H1 (cell line): ENCODE measurements around the gene CLRN2. TPM values are rescaled to one million over a fixed set of nuclear protein-coding genes. Genes with fewer than 3 reads are reported as not detected.

Experiments used
- CTCF ChIA-PET: fragments of 300-600 bp; sonication (Branson Sonifier 250); formaldehyde crosslinking; loops from one replicate; lab custom pipeline; 2021; ENCODE audit not compliant: partially characterized antibody; lab: Charles Lee
- POLR2A ChIA-PET: fragments of 300-600 bp; sonication (Branson Sonifier 250); formaldehyde crosslinking; loops from one replicate; lab custom pipeline; 2021; ENCODE audit warnings: inconsistent platforms; ENCODE audit not compliant: partially characterized antibody; lab: Charles Lee
- DNase-seq, 2 experiments: peaks; one replicate each; pipeline versions ENCODE4 v3.0.0 to v3.0.0-alpha.2; 2010 to 2022; ENCODE audit warnings: low spot score in 2 of 2, low read depth in 1 of 2, mixed read lengths in 1 of 2
- FAIRE-seq: peaks from 2 replicates; lab custom pipeline; 2011; peaks lifted over from hg19 to GRCh38; lab: Jason Lieb, UNC
- H2AFZ ChIP-seq: 2 replicates; pipeline ENCODE4 v1.8.1; 2012; ENCODE audit warnings: low read length, inconsistent platforms
- H2AK5ac ChIP-seq: 2 replicates; pipeline ENCODE4 v1.6.1; 2013; ENCODE audit warnings: low read depth, low read length
- H2BK120ac ChIP-seq: replicated peaks from 2 replicates; pipeline ENCODE3; 2013; ENCODE audit warnings: low read depth, low read length, inconsistent platforms
- H2BK12ac ChIP-seq: 2 replicates; pipeline ENCODE4 v1.6.1; 2013; ENCODE audit warnings: low read depth, low read length
- H2BK15ac ChIP-seq: 2 replicates; pipeline ENCODE4 v1.6.1; 2013; ENCODE audit warnings: low read length
- H2BK20ac ChIP-seq: 2 replicates; pipeline ENCODE4 v1.6.1; 2013; ENCODE audit warnings: low read length
- H2BK5ac ChIP-seq: 2 replicates; pipeline ENCODE4 v1.6.1; 2013; ENCODE audit warnings: low read depth, low read length
- H3K14ac ChIP-seq: 2 replicates; pipeline ENCODE4 v1.6.1; 2013; ENCODE audit warnings: inconsistent platforms; ENCODE audit not compliant: insufficient read length
- H3K18ac ChIP-seq: 2 replicates; pipeline ENCODE4 v1.6.1; 2013; ENCODE audit warnings: low read length; ENCODE audit errors: extremely low read depth
- H3K23ac ChIP-seq: 2 replicates; pipeline ENCODE4 v1.6.1; 2013; ENCODE audit warnings: inconsistent platforms; ENCODE audit not compliant: insufficient read length
- H3K23me2 ChIP-seq: 2 replicates; pipeline ENCODE4 v1.6.1; 2013; ENCODE audit warnings: low read depth, low read length
- H3K27ac ChIP-seq: 2 replicates; pipeline ENCODE4 v1.6.1; 2011; ENCODE audit warnings: low read depth, low read length, inconsistent platforms
- H3K27me3 ChIP-seq, 4 experiments: replicated peaks in 1 of 4; 1 replicate in 1 of 4; 2 replicates in 3 of 4; pipeline versions ENCODE4 v1.6.1 to v1.8.1; 2011 to 2013; ENCODE audit warnings: low read length in 3 of 4, mild to moderate bottlenecking in 3 of 4, inconsistent platforms in 2 of 4, mixed read lengths in 2 of 4, moderate library complexity in 1 of 4; ENCODE audit not compliant: control insufficient read depth in 3 of 4, insufficient read depth in 3 of 4; ENCODE audit errors: extremely low read depth in 1 of 4
- H3K36me3 ChIP-seq, 4 experiments: 2 replicates each; pipeline versions ENCODE4 v1.6.1 to v1.8.1; 2011 to 2013; ENCODE audit warnings: mild to moderate bottlenecking in 4 of 4, low read length in 3 of 4, moderate library complexity in 2 of 4, control low read depth in 1 of 4, inconsistent platforms in 1 of 4; ENCODE audit not compliant: insufficient read depth in 4 of 4, control insufficient read depth in 2 of 4
- H3K4ac ChIP-seq: replicated peaks from 2 replicates; pipeline ENCODE3; 2013; ENCODE audit warnings: low read length, low read depth, mixed read lengths, inconsistent platforms; ENCODE audit not compliant: insufficient read length
- H3K4me1 ChIP-seq, 4 experiments: replicated peaks in 1 of 4; 1 replicate in 1 of 4; 2 replicates in 3 of 4; pipeline versions ENCODE4 v1.6.1 to v1.8.1; 2011 to 2013; ENCODE audit warnings: low read length in 3 of 4, inconsistent platforms in 2 of 4, mixed read lengths in 1 of 4; ENCODE audit not compliant: insufficient read depth in 4 of 4, control insufficient read depth in 3 of 4
- H3K4me2 ChIP-seq, 2 experiments: 2 replicates each; pipeline versions ENCODE4 v1.6.1 to v1.8.1; 2011 to 2013; ENCODE audit warnings: low read depth in 2 of 2, low read length in 2 of 2, control low read depth in 1 of 2, inconsistent platforms in 1 of 2, mild to moderate bottlenecking in 1 of 2; ENCODE audit not compliant: insufficient read depth in 1 of 2
- H3K4me3 ChIP-seq, 4 experiments: fragments of 200-600, 300-600 bp in 1 of 4; sonication (generic), shearing (Covaris generic), sonication (Bioruptor Twin) in 1 of 4; 2 replicates each; pipeline versions ENCODE4 v1.5.1 to v1.8.1; 2011 to 2016; ENCODE audit warnings: low read length in 4 of 4, low read depth in 3 of 4, control low read depth in 2 of 4, inconsistent platforms in 2 of 4, mild to moderate bottlenecking in 2 of 4, mixed read lengths in 1 of 4, moderate library complexity in 1 of 4; ENCODE audit not compliant: insufficient read depth in 2 of 4; ENCODE audit errors: extremely low read depth in 1 of 4
- H3K56ac ChIP-seq: replicated peaks from 2 replicates; pipeline ENCODE3; 2013; ENCODE audit warnings: low read depth, mild to moderate bottlenecking, mixed read lengths, low read length, inconsistent platforms; ENCODE audit not compliant: insufficient read length
- H3K79me1 ChIP-seq: 2 replicates; pipeline ENCODE4 v1.6.1; 2013; ENCODE audit warnings: low read depth, low read length, control low read depth
- H3K79me2 ChIP-seq, 2 experiments: 2 replicates each; pipeline versions ENCODE4 v1.6.1 to v1.8.1; 2012 to 2013; ENCODE audit warnings: low read length in 2 of 2, mild to moderate bottlenecking in 2 of 2, inconsistent platforms in 1 of 2; ENCODE audit not compliant: insufficient read depth in 2 of 2, control insufficient read depth in 1 of 2
- H3K9ac ChIP-seq, 4 experiments: replicated peaks in 1 of 4; 1 replicate in 1 of 4; 2 replicates in 3 of 4; pipeline versions ENCODE4 v1.6.1 to v1.8.1; 2011 to 2013; ENCODE audit warnings: low read depth in 3 of 4, low read length in 3 of 4, control low read depth in 2 of 4, mild to moderate bottlenecking in 2 of 4, moderate library complexity in 2 of 4, inconsistent platforms in 1 of 4; ENCODE audit errors: extremely low read depth in 1 of 4
- H3K9me3 ChIP-seq, 2 experiments: 2 replicates each; pipeline versions ENCODE4 v1.6.1 to v1.8.1; 2012 to 2013; ENCODE audit warnings: mild to moderate bottlenecking in 2 of 2, moderate library complexity in 2 of 2, control low read depth in 1 of 2, inconsistent platforms in 1 of 2, low read depth in 1 of 2, low read length in 1 of 2, mixed read lengths in 1 of 2; ENCODE audit not compliant: insufficient read depth in 2 of 2
- H4K20me1 ChIP-seq, 2 experiments: replicated peaks in 1 of 2; 2 replicates each; pipeline versions ENCODE3 to v1.8.1; 2011 to 2013; ENCODE audit warnings: inconsistent platforms in 2 of 2, low read length in 2 of 2, mild to moderate bottlenecking in 1 of 2; ENCODE audit not compliant: insufficient read depth in 2 of 2, control insufficient read depth in 1 of 2
- H4K5ac ChIP-seq: 2 replicates; pipeline ENCODE4 v1.6.1; 2013; ENCODE audit warnings: low read length, low read depth, mixed read lengths, inconsistent platforms; ENCODE audit not compliant: insufficient read length
- H4K8ac ChIP-seq: 2 replicates; pipeline ENCODE4 v1.8.0; 2013; ENCODE audit warnings: mild to moderate bottlenecking, moderate library complexity, low read length, inconsistent platforms; ENCODE audit not compliant: insufficient read depth; ENCODE audit errors: extremely low read depth
- H4K91ac ChIP-seq: replicated peaks from 2 replicates; pipeline ENCODE3; 2013; ENCODE audit warnings: low read length, mixed read lengths, inconsistent platforms; ENCODE audit not compliant: insufficient read length
- BACH1 ChIP-seq: IDR thresholded peaks from 2 replicates; pipeline ENCODE4 v1.6.1; 2012; ENCODE audit warnings: low read length, improper control_type of control experiment
- CHD2 ChIP-seq: IDR thresholded peaks from 2 replicates; pipeline ENCODE4 v1.6.1; 2012; ENCODE audit warnings: low read length, improper control_type of control experiment
- TAF7 ChIP-seq: optimal IDR thresholded peaks from 2 replicates; pipeline ENCODE3; 2011; ENCODE audit warnings: low read depth, mild to moderate bottlenecking, inconsistent platforms, low read length, moderate library complexity, borderline replicate concordance
- TEAD4 ChIP-seq: IDR thresholded peaks from 2 replicates; pipeline ENCODE4 v1.6.1; 2012; ENCODE audit warnings: low read depth, low read length, inconsistent platforms, mixed read lengths
- WGBS, 2 experiments: shearing (Covaris generic) in 1 of 2; methylation state at CpG; one replicate each; pipeline versions ENCODE4 v1.1.6 to v1.1.7; 2013 to 2015; ENCODE audit warnings: low lambda C conversion rate in 2 of 2, mixed read lengths in 2 of 2, inconsistent platforms in 1 of 2, low coverage in 1 of 2, missing lambda C conversion rate in 1 of 2; ENCODE audit not compliant: insufficient replicate concordance in 2 of 2, insufficient coverage in 1 of 2, insufficient read length in 1 of 2; ENCODE audit errors: extremely low coverage in 1 of 2, missing lambda C conversion rate in 1 of 2; 5-methylcytosine and 5-hydroxymethylcytosine counted together
- polyA plus RNA-seq, 7 experiments: library from polyadenylated mRNA; depleted of rRNA in 3 of 7; stranded (reverse) in 5 of 7; unstranded in 2 of 7; fragments of >200 nt in 5 of 7; fragments of 200-250 nt in 2 of 7; gene quantifications; 1 replicate in 5 of 7; 2 replicates in 1 of 7; 4 replicates in 1 of 7; pipeline versions ENCODE4 v1.2.1 to v1.2.3, GENCODE V29; 2011 to 2013; ENCODE audit warnings: missing spikeins in 2 of 7, mixed read lengths in 2 of 7
- total RNA-seq: library from RNA; stranded (reverse); fragmentation: NEBNext Ultra II Directional; extraction: Animal tissue kit (Norgen Biotek cat#: 25700); gene quantifications from 2 replicates; pipeline ENCODE4 v1.2.1, GENCODE V29; 2021

CLRN2 gene
- total and polyA plus RNA-seq, 2 of the 8 experiments (the other 6 are each of a cell fraction or from before 2014, with no cell fraction given), result not detected

GRCh38 chr4:17490575-17491059, 24.3 kb upstream of the CLRN2 start:
- Histone ChIP-seq H3K4me3 (no peak overlapping the region), H3K23me2 (0 out of 2 replicates have a peak, but pooled peaks cover 1% of the 10 kb centered on the region), H2BK20ac (no peak overlapping the region), H3K4me1 (peaks cover 0 to 6% (median 4%) of the 10 kb centered on the region in 4 experiments; a peak in 4 of 7 replicates), H2BK5ac (no peak overlapping the region)
- TF ChIP-seq BACH1 (no peak), TEAD4 (no peak), TAF7 (no peak), CHD2 (no peak)
- TF ChIP-seq, all 59 proteins: peak for 0
- Histone ChIP-seq H4K8ac (no peak overlapping the region), H2AFZ (no peak overlapping the region), H3K9ac (no peak overlapping the region), H4K91ac (no peak overlapping the region), H3K79me2 (no peaks in the 10 kb centered on the region), H3K4me2 (no peak overlapping the region), H3K9me3 (no peaks in the 10 kb centered on the region), H4K5ac (no peak overlapping the region), H3K4ac (no peak overlapping the region), H3K18ac (no peak overlapping the region), H2BK12ac (no peak overlapping the region), H3K36me3 (peaks cover 2 to 25% (median 9%) of the 10 kb centered on the region in 4 experiments; a peak in 6 of 8 replicates), H3K79me1 (peaks cover 3% of the 10 kb centered on the region), H4K20me1 (peaks cover 0 to 4% of the 10 kb centered on the region in 2 experiments), H2BK15ac (no peak overlapping the region), H2BK120ac (no peak overlapping the region), H3K14ac (no peak overlapping the region), H3K23ac (no peak overlapping the region), H3K56ac (no peak overlapping the region), H3K27ac (no peak overlapping the region), H2AK5ac (no peak overlapping the region), H3K27me3 (no peaks in the 10 kb centered on the region)
- WGBS, 2 experiments, result 94% methylated on average over 6 of the region's 6 CpGs; no CpG with 5 or more reads in 1 of the 2 experiments
- no peak for FAIRE-seq
- DNase-seq, result no peak
- POLR2A ChIA-PET, result interaction anchor here (1.2 kb wide), 1 partner anchor 20 kb away, joined by 3 read pairs; no protein-coding TSS in a partner anchor
- CTCF ChIA-PET, result interaction anchor here (0.9 kb wide), 1 partner anchor 22 kb away, joined by 3 read pairs; no protein-coding TSS in a partner anchor
